Tibial nerve (tissue), 4 donors: Measurements from ENCODE around the gene ELF2. TPM values are rescaled to one million over a fixed set of nuclear protein-coding genes. Genes with fewer than 3 reads are reported as not detected.
A peak's percentile ranks its signal among the peaks of the same experiment; 100 is the strongest.

ENCODE experiments used
- DNase-seq, 2 donors: peaks; one replicate each; pipeline ENCODE4 v3.0.0-alpha.2; 2019; ENCODE audit warnings: low spot score in 2 of 2
- H3K27ac ChIP-seq, 4 donors: fragments of 200-600 bp; sonication (generic) in 3 of 4; one replicate each; pipeline ENCODE4 v1.5.1; 2017 to 2019; ENCODE audit warnings: mild to moderate bottlenecking in 1 of 4
- H3K27me3 ChIP-seq, 2 donors: fragments of 200-600 bp; sonication (generic) in 1 of 2; one replicate each; pipeline versions ENCODE4 v1.5.1 to v1.6.0; 2017 to 2019
- H3K36me3 ChIP-seq, 3 donors: fragments of 200-600 bp; sonication (generic); one replicate each; pipeline ENCODE4 v1.5.1; 2018 to 2019
- H3K4me1 ChIP-seq, 4 donors: fragments of 200-600 bp; sonication (generic) in 3 of 4; one replicate each; pipeline ENCODE4 v1.5.1; 2017 to 2019
- H3K4me3 ChIP-seq, 4 donors: fragments of 200-600 bp; sonication (generic) in 3 of 4; one replicate each; pipeline ENCODE4 v1.5.1; 2017 to 2019; ENCODE audit warnings: mild to moderate bottlenecking in 1 of 4, moderate library complexity in 1 of 4
- H3K9me3 ChIP-seq, 4 donors: fragments of 200-600 bp; sonication (generic) in 3 of 4; one replicate each; pipeline ENCODE4 v1.5.1; 2017 to 2019
- EP300 ChIP-seq, 2 donors: sonication (generic); formaldehyde crosslinking; IDR thresholded peaks; one replicate each; pipeline ENCODE4 v1.6.1; 2017; ENCODE audit warnings: antibody characterized with exemption in 2 of 2, mild to moderate bottlenecking in 1 of 2
- POLR2A ChIP-seq, 2 donors: fragments of 450-650 bp; IDR thresholded peaks; one replicate each; pipeline ENCODE4 v1.6.1; 2017; ENCODE audit warnings: antibody characterized with exemption in 2 of 2, mild to moderate bottlenecking in 2 of 2, moderate library complexity in 2 of 2
- WGBS, 2 donors: methylation state at CpG; one replicate each; pipeline ENCODE4 v1.1.5; 2018; 5-methylcytosine and 5-hydroxymethylcytosine counted together
- total RNA-seq, 4 donors: library from RNA; depleted of rRNA; stranded (reverse); fragments of >200 nt; gene quantifications; one replicate each; pipeline ENCODE4 v1.1.0, GENCODE V29; 2016
- TF ChIP-seq, protein P1 (sequence below), 5 experiments: fragments of 200-600 bp in 3 of 5; fragments of 450-650 bp in 2 of 5; sonication (generic) in 3 of 5; IDR thresholded peaks; one replicate each; pipeline ENCODE4 v1.5.1; 2016 to 2019; ENCODE audit warnings: antibody characterized with exemption in 5 of 5, mild to moderate bottlenecking in 3 of 5, moderate library complexity in 2 of 5

Gene ELF2
- total RNA-seq, 4 donors from 2014 or later = 47.1 to 62.8 (median 54.1) TPM

DNA sequence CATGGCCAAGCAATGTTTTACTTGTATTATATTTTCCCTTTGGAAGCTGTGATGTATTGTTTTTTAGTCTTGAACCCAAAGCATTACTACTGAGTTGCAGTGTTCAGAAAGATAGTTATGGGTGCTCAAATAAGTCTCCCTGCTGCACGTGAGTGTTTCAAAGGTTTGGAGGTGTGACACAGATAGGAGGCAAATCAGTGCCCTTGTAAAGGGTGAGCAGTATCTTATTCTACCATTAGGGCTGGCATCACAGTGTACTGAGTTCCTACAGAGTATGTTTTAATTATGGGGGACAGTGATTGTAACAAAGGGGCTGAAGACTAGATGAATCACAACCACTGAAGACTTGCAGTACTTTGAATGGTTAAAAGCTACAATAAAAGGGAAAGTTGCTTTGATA lies 123.1 kb downstream of the ELF2 start:
- Histone ChIP-seq H3K4me3 (no peak overlapping the region), H3K27ac (no peak overlapping the region), H3K27me3 (no peaks in the 10 kb centered on the region), H3K4me1 (peaks cover 0 to 13% (median 0%) of the 10 kb centered on the region in 4 donors), H3K36me3 (peaks cover 0 to 58% (median 0%) of the 10 kb centered on the region in 3 donors), H3K9me3 (no peaks in the 10 kb centered on the region)
- 81 to 87% methylated on average over 1 of the region's 1 CpG for WGBS, 2 donors
- no peak for DNase-seq
- TF ChIP-seq POLR2A (IDR thresholded peaks at IDR 0.05) = no peak
- TF ChIP-seq EP300 (IDR thresholded peaks at IDR 0.05) = no peak
- TF ChIP-seq, protein P1, sequence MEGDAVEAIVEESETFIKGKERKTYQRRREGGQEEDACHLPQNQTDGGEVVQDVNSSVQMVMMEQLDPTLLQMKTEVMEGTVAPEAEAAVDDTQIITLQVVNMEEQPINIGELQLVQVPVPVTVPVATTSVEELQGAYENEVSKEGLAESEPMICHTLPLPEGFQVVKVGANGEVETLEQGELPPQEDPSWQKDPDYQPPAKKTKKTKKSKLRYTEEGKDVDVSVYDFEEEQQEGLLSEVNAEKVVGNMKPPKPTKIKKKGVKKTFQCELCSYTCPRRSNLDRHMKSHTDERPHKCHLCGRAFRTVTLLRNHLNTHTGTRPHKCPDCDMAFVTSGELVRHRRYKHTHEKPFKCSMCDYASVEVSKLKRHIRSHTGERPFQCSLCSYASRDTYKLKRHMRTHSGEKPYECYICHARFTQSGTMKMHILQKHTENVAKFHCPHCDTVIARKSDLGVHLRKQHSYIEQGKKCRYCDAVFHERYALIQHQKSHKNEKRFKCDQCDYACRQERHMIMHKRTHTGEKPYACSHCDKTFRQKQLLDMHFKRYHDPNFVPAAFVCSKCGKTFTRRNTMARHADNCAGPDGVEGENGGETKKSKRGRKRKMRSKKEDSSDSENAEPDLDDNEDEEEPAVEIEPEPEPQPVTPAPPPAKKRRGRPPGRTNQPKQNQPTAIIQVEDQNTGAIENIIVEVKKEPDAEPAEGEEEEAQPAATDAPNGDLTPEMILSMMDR (IDR thresholded peaks at IDR 0.05) = no peak

DNA sequence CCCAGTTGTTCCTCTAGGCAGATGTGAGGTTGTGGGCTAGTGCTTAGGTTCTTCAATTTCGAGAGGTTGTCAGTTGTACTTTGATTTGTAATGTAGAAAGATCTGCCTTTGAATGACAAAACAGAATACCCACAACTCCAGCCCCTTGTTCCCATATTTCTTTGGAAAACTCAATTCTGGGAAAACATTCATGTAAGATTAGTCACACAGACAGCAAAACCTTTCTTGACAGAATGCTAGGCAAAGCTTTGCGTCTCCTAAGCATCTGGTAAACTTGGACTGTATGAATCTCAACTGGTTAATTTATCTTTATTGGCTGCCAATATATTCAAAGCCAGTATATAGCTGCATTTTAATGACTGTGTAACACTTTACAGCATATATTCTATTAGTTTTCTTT lies 126.6 kb downstream of the ELF2 start:
- TF ChIP-seq, protein P1 (IDR thresholded peaks at IDR 0.05) = no peak
- TF ChIP-seq EP300 (IDR thresholded peaks at IDR 0.05) = no peak
- TF ChIP-seq POLR2A (IDR thresholded peaks at IDR 0.05) = no peak
- Histone ChIP-seq H3K27me3 (no peaks in the 10 kb centered on the region), H3K4me3 (no peak overlapping the region), H3K27ac (no peak overlapping the region), H3K36me3 (peaks cover 0 to 52% (median 2%) of the 10 kb centered on the region in 3 donors), H3K4me1 (peaks cover 0 to 10% (median 0%) of the 10 kb centered on the region in 4 donors), H3K9me3 (no peaks in the 10 kb centered on the region)
- WGBS, 2 donors = 73 to 79% methylated on average over 2 of the region's 2 CpGs
- no peak for DNase-seq

DNA sequence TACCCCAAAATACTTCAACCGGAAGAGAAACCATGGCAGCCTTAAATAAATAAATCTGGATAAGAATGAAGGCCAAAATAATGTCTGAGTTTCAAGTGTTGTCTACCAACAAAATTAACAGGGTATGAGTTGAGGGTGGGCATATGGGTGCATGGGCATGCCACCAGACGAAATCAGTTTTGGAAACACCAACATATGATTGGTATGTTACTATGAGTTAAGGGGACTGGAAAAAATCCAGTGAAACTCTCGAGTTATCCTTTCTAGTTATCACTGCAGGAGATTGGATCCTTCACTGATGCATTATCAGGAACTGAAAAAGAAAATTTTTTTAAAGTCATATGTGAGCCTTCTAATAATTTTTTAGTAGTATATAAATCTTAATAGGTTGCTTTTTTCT lies 129.0 kb downstream of the ELF2 start:
- Histone ChIP-seq H3K9me3 (no peaks in the 10 kb centered on the region), H3K36me3 (peaks cover 0 to 36% (median 2%) of the 10 kb centered on the region in 3 donors), H3K4me1 (peaks cover 0 to 17% (median 0%) of the 10 kb centered on the region in 4 donors), H3K27me3 (no peaks in the 10 kb centered on the region), H3K27ac (no peak overlapping the region), H3K4me3 (no peak overlapping the region)
- TF ChIP-seq POLR2A (IDR thresholded peaks at IDR 0.05) = no peak
- no peak for TF ChIP-seq EP300 (IDR thresholded peaks at IDR 0.05)
- TF ChIP-seq, protein P1 (IDR thresholded peaks at IDR 0.05) = no peak
- DNase-seq = no peak
- 79 to 91% methylated on average over 3 of the region's 3 CpGs for WGBS, 2 donors

DNA sequence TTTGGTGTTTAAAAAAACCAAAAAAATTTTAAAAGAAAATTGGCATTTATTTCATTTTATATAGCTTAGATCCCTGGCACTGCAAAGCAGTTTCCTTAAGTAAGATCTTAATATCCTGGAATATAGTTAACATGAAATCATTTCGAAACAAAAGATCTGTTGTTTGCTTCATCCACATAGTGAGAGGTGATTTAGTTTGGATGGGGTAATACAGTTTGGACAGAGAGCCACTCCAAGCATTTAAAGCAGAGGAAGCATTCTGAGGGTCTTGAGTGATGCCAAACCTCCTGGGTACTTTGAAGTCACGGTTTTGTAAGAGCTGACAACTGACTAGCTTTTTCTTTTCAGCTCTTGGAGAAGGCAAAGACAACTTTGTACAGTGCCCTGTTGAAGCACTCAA lies 132.7 kb downstream of the ELF2 start:
- WGBS, 2 donors = 62 to 68% methylated on average over 2 of the region's 2 CpGs
- Histone ChIP-seq H3K36me3 (peaks cover 0 to 34% (median 2%) of the 10 kb centered on the region in 3 donors), H3K27ac (no peak overlapping the region), H3K9me3 (peaks cover 0 to 4% (median 0%) of the 10 kb centered on the region in 4 donors), H3K4me1 (peaks cover 0 to 24% (median 0%) of the 10 kb centered on the region in 4 donors), H3K4me3 (no peak overlapping the region), H3K27me3 (no peaks in the 10 kb centered on the region)
- TF ChIP-seq POLR2A (IDR thresholded peaks at IDR 0.05) (no peak), EP300 (IDR thresholded peaks at IDR 0.05) (no peak)
- TF ChIP-seq, protein P1 (IDR thresholded peaks at IDR 0.05) = no peak
- DNase-seq = no peak

DNA sequence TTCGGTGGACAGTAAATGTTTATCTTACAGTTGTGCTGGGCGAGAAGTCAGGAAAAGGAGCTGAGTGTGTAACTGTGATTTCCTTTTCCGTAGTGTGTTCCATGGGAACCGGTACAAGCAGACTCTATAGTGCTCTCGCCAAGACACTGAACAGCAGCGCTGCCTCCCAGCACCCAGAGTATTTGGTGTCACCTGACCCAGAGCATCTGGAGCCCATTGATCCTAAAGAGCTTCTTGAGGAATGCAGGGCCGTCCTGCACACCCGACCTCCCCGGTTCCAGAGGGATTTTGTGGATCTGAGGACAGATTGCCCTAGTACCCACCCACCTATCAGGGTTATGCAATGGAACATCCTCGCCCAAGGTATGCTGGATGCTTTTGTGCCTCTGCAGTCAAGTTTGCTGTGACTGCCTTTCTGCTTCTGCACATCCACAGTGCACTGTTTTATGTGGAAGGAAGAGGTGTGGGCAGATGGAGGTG lies 134.0 kb downstream of the ELF2 start:
- peaks cover 0 to 4% (median 0%) of the 10 kb centered on the region in 4 donors for H3K9me3 ChIP-seq
- peaks cover 0 to 29% (median 2%) of the 10 kb centered on the region in 3 donors for H3K36me3 ChIP-seq
- no peaks in the 10 kb centered on the region for H3K27me3 ChIP-seq
- no peak overlapping the region for H3K4me3 ChIP-seq
- peak overlapping the region in 2 of 4 donors; percentile 2 to 11 for H3K27ac ChIP-seq
- peaks cover 0 to 24% (median 0%) of the 10 kb centered on the region in 4 donors for H3K4me1 ChIP-seq
- DNase-seq = peak in 1 of 2 donors; percentile 16
- WGBS, 2 donors = 58 to 65% methylated on average over 10 of the region's 10 CpGs
- TF ChIP-seq POLR2A (IDR thresholded peaks at IDR 0.05) (no peak), EP300 (IDR thresholded peaks at IDR 0.05) (no peak)
- TF ChIP-seq, protein P1 (IDR thresholded peaks at IDR 0.05) = no peak
